Breast epithelium (tissue), 3 donors: ENCODE data around the gene RFWD3.

Experiments
- CTCF ChIP-seq, 3 donors: fragments of 450-650 bp; IDR thresholded peaks; one replicate each; pipeline ENCODE4 v1.5.1; 2016 to 2017; ENCODE audit warnings: antibody characterized with exemption in 3 of 3, mild to moderate bottlenecking in 3 of 3, moderate library complexity in 3 of 3
- POLR2A ChIP-seq: fragments of 450-650 bp; IDR thresholded peaks from one replicate; pipeline ENCODE4 v1.6.1; 2016; ENCODE audit warnings: antibody characterized with exemption, mild to moderate bottlenecking, moderate library complexity
- POLR2AphosphoS5 ChIP-seq, 3 donors: sonication (generic); formaldehyde crosslinking; IDR thresholded peaks; one replicate each; pipeline ENCODE4 v1.6.1; 2017; ENCODE audit warnings: antibody characterized with exemption in 3 of 3

GRCh38 chr16:74577882-74578366 is 88.8 kb downstream of the RFWD3 start:
- TF ChIP-seq CTCF (IDR thresholded peaks at IDR 0.05) (no peak), POLR2AphosphoS5 (IDR thresholded peaks at IDR 0.05) (no peak), POLR2A (no peak)
